Stimulated activated CD4-positive, alpha-beta T cell treated with anti-CD3 and anti-CD28 coated beads, Interleukin-2, amount 100 ng/mL, for 24 hours (primary cell): ENCODE results near the gene CGGBP1.
"Not testable (repeated sequence)": the region's sequence is repeated elsewhere in the genome, so short reads cannot be mapped to it uniquely, and the experiment has no call there.

ENCODE experiments used
- DNase-seq, 2 donors: peaks; one replicate each; pipeline ENCODE4 v3.0.0-alpha.2; 2020

CGGBP1 gene

GRCh38 chr3:88033808-88034207, 25.0 kb downstream of the CGGBP1 start:
- no peak for DNase-seq

- no peak for DNase-seq
Observed at GRCh38 chr3:88033079-88033478, 25.7 kb downstream of the CGGBP1 start.

- no peak for DNase-seq
Observed at GRCh38 chr3:88032245-88032644, 26.6 kb downstream of the CGGBP1 start.

- no peak for DNase-seq
Observed at GRCh38 chr3:88031642-88032077, 27.1 kb downstream of the CGGBP1 start.

- DNase-seq = no peak
Observed at GRCh38 chr3:88030210-88030609, 28.6 kb downstream of the CGGBP1 start.

GRCh38 chr3:88028876-88029275, 29.9 kb downstream of the CGGBP1 start:
- no peak for DNase-seq

- DNase-seq = no peak
Observed at GRCh38 chr3:88025001-88025552, 33.7 kb downstream of the CGGBP1 start.

GRCh38 chr3:88019024-88019423, 39.8 kb downstream of the CGGBP1 start:
- no peak for DNase-seq

GRCh38 chr3:88015656-88016055, 43.1 kb downstream of the CGGBP1 start:
- not testable (repeated sequence) for DNase-seq

GRCh38 chr3:88013592-88013991, 45.2 kb downstream of the CGGBP1 start:
- DNase-seq = no peak

GRCh38 chr3:88010810-88011209, 48.0 kb downstream of the CGGBP1 start:
- DNase-seq = no peak

GRCh38 chr3:88009066-88009465, 49.7 kb downstream of the CGGBP1 start:
- DNase-seq = no peak

- DNase-seq = no peak
Observed at GRCh38 chr3:88005066-88005465, 53.7 kb downstream of the CGGBP1 start.

GRCh38 chr3:88003115-88003755, 55.6 kb downstream of the CGGBP1 start:
- DNase-seq = no peak

GRCh38 chr3:88002448-88002847, 56.4 kb downstream of the CGGBP1 start:
- no peak for DNase-seq
